HUES48 (cell line): Measurements from ENCODE around the gene ADORA2A.

Experiments
- H3K27ac ChIP-seq: one replicate; pipeline ENCODE4 v1.7.0; 2013; ENCODE audit warnings: low read depth, low read length, inconsistent platforms
- H3K27me3 ChIP-seq: 2 replicates; pipeline ENCODE4 v1.6.1; 2013; ENCODE audit warnings: mild to moderate bottlenecking, low read length; ENCODE audit not compliant: control insufficient read depth, insufficient read depth
- H3K36me3 ChIP-seq: 2 replicates; pipeline ENCODE4 v1.6.1; 2013; ENCODE audit warnings: low read length; ENCODE audit not compliant: control insufficient read depth, insufficient read depth
- H3K4me1 ChIP-seq: 2 replicates; pipeline ENCODE4 v1.6.1; 2013; ENCODE audit warnings: mild to moderate bottlenecking, low read length; ENCODE audit not compliant: control insufficient read depth, insufficient read depth
- H3K4me3 ChIP-seq: 2 replicates; pipeline ENCODE4 v1.5.1; 2013; ENCODE audit warnings: mild to moderate bottlenecking, low read depth, low read length
- H3K9ac ChIP-seq: 2 replicates; pipeline ENCODE4 v1.6.1; 2013; ENCODE audit warnings: mild to moderate bottlenecking, low read depth, low read length, moderate library complexity
- H3K9me3 ChIP-seq: 2 replicates; pipeline ENCODE4 v1.6.1; 2013; ENCODE audit warnings: low read length; ENCODE audit not compliant: control insufficient read depth, insufficient read depth

ADORA2A gene

DNA sequence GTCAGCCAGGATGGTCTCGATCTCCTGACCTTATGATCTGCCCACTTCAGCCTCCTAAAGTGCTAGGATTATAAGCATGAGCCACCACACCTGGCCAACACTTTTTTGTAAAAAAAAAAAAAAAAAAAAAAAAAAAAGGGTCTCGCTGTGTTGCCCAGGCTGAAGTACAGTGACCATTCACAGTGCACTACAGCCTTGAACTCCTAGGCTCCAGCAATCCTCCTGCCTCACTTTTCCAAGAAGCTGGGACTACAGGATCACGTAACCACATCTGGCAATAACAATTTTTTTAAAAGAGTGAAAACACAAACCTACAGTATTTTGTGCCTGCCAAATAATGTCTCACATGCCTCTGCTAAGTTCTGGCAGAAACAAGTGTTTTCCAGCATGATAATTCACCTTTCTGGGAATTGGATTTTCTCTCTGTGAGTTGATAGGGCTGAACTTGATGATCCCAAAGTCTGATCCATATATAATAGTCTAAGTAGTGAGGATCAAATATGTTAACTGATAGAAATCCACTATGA lies 30.6 kb downstream of the ADORA2A start:
- Histone ChIP-seq H3K27me3 (no peaks in the 10 kb centered on the region), H3K36me3 (no peaks in the 10 kb centered on the region), H3K9me3 (no peaks in the 10 kb centered on the region), H3K4me3 (no peak overlapping the region), H3K9ac (no peak overlapping the region), H3K4me1 (peaks cover 10% of the 10 kb centered on the region; the same call in 1 of the 2 replicates), H3K27ac (no peak overlapping the region)

DNA sequence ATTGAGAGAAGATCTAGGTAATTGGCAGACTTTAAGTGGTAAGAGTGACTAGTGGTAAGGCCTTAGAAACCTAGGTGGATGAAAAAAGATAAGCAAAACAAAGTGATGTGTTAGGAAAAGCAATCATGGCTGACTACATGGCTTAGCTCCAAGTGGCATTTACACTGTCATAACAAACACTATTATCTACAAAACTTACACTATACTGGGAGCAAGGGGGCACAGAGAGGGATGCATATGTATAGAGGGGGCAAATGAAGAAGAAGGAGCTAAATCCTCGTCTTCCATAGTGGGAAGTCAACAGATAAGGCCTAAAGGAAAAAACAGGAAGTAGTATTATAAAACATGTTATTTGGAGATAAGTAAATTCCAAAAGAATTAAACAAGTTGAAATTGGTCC lies 32.5 kb downstream of the ADORA2A start:
- H3K27ac ChIP-seq = no peak overlapping the region
- H3K4me1 ChIP-seq = peaks cover 10% of the 10 kb centered on the region; the same call in 1 of the 2 replicates

DNA sequence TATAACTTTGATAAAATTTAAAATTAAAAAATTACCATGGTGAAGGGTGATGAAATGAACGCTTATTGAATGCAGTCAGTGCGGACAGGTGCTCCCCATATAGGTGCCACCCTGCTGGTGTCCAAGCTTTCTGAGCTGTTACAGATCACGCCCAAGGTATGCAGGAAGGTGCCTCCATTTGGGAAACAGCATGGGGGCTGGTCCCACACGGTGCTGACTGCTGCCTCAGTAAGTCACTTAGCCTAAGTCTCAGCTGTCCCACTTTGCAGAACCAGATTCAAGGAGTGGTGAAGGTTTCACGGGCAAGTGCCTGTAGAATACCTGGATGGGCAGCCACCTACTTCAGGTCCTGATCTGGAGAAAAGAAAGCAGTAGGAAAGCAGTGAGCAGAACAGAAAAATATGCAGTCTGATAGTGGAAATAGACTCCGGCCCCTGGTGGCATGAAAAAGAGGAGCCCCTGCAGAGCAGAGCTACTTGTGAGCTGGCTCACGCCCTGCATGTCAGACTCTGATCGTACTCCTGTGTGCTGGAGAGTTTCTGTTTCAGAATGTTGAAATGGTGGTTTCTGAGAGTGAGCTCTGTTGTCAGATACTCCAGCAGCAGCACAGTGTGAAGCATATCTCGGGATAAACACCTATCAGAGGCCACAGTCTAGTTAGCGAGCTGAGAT lies 33.2 kb downstream of the ADORA2A start:
- no peaks in the 10 kb centered on the region for H3K9me3 ChIP-seq
- peaks cover 10% of the 10 kb centered on the region; the same call in 1 of the 2 replicates for H3K4me1 ChIP-seq
- H3K36me3 ChIP-seq = no peaks in the 10 kb centered on the region
- no peaks in the 10 kb centered on the region for H3K27me3 ChIP-seq
- no peak overlapping the region for H3K27ac ChIP-seq
- H3K4me3 ChIP-seq = no peak overlapping the region
- no peak overlapping the region for H3K9ac ChIP-seq

More for the DNA sequence above, 32.5 kb downstream of the ADORA2A start:
- Histone ChIP-seq H3K9me3 (no peaks in the 10 kb centered on the region), H3K27me3 (no peaks in the 10 kb centered on the region), H3K9ac (no peak overlapping the region), H3K4me3 (no peak overlapping the region), H3K36me3 (no peaks in the 10 kb centered on the region)

DNA sequence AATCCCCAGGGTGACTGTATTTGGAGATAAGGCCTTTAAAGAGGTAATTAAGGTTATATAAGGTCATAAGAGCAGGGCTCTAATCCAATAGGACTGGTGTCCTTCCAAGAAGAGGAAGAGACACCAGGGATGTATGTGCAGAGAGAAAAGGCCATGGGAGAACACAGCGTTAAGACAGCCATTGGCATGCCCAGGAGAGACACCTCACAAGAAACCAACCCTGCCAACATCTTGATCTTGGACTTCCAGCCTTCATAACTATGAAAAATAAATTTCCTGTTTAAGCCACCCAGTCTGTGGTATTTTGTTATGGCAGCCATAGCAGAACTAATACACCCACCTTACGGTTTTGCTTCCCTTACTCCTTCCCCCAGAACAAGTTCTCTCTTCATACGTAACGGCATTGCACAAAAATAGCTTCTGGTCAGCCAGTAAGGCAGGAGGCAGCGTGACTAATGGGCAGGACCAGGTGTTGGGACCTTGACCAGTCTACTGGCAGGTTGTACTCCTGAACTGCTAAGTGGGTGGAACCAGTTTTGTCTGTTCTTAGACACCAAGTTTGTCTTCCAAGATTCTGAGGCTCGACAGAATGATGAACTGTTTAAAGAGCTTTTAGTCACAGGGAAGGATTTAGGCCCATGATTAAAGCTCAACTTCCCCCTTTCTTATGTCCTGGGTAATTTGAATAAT lies 35.8 kb downstream of the ADORA2A start:
- Histone ChIP-seq H3K4me3 (no peak overlapping the region), H3K36me3 (no peaks in the 10 kb centered on the region), H3K9ac (no peak overlapping the region), H3K9me3 (no peaks in the 10 kb centered on the region), H3K4me1 (peaks cover 19% of the 10 kb centered on the region), H3K27me3 (no peaks in the 10 kb centered on the region), H3K27ac (no peak overlapping the region)

DNA sequence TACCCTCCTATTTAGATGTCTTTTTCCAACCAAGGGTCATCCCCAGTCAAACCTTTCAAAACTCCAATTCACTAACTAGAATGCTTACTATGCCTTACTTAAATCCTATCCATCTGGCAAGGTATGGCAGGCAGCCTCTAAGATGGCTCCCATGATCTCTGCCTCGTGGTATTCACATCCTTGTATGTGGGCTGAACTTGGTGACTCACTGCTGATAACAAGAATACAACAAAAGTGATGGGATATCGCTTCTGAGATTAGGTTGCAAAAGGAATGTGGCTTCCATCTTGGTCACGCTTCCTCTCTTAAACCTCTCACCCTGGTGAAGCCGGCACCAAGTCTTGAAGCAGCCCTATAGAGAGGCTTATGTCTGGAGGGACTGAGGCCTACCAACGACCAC lies 38.2 kb downstream of the ADORA2A start:
- Histone ChIP-seq H3K9me3 (no peaks in the 10 kb centered on the region), H3K9ac (no peak overlapping the region), H3K36me3 (no peaks in the 10 kb centered on the region), H3K4me3 (no peak overlapping the region), H3K27ac (no peak overlapping the region), H3K4me1 (peaks cover 14% of the 10 kb centered on the region), H3K27me3 (no peaks in the 10 kb centered on the region)

DNA sequence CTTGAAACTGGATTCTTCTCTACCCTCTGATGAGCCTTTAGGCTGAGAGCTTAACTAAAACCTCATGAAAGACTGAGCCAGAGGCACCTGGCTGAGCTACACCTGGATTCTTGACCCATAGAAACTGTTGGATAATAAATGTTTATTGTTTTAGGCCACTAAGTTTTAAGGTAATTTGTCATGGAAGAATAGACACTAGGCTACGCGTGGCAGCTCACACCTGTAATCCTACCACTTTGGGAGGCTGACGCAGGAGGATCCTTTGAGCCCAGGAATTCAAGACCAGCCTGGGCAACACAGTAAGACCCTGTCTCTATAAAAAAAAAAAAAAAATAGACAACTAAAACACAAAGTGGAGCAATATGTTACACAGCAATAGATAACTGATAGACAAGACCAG lies 38.6 kb downstream of the ADORA2A start:
- no peak overlapping the region for H3K4me3 ChIP-seq
- H3K9me3 ChIP-seq = no peaks in the 10 kb centered on the region
- no peak overlapping the region for H3K27ac ChIP-seq
- H3K4me1 ChIP-seq = peaks cover 10% of the 10 kb centered on the region
- H3K27me3 ChIP-seq = no peaks in the 10 kb centered on the region
- no peaks in the 10 kb centered on the region for H3K36me3 ChIP-seq
- H3K9ac ChIP-seq = no peak overlapping the region

DNA sequence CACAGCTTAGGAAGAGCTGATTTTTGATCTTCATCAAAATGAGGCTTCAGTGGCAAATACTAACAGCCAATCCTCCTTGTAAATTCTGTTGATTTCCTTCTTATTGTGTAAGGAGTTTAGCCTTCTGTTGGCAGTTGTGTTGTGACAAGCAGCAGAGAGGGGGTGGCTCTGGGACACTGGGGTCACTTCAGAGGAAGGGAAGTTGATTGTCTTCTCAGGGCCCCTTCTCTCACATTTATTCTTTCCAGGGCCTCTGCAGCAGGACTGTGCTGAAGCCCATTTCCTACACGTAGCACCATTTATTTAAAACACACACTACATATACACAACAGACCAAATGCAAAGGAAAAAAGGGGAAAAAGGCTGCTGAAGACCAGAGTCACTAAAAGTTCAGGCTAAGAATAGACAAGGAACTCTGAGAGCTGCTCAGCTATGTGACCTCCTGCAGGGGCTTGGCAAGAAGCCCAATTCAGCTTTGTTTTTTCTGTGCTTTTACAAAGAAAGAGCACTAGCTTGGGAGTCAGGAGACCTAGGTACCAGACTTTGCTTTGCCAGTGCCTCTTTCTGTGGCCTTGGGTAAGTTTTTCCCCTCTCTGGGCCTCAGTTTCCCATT lies 39.4 kb downstream of the ADORA2A start:
- H3K4me3 ChIP-seq = no peak overlapping the region
- no peaks in the 10 kb centered on the region for H3K36me3 ChIP-seq
- no peak overlapping the region for H3K9ac ChIP-seq
- no peaks in the 10 kb centered on the region for H3K27me3 ChIP-seq
- H3K27ac ChIP-seq = peak overlapping the region; percentile 21
- no peaks in the 10 kb centered on the region for H3K9me3 ChIP-seq
- peaks cover 8% of the 10 kb centered on the region for H3K4me1 ChIP-seq

DNA sequence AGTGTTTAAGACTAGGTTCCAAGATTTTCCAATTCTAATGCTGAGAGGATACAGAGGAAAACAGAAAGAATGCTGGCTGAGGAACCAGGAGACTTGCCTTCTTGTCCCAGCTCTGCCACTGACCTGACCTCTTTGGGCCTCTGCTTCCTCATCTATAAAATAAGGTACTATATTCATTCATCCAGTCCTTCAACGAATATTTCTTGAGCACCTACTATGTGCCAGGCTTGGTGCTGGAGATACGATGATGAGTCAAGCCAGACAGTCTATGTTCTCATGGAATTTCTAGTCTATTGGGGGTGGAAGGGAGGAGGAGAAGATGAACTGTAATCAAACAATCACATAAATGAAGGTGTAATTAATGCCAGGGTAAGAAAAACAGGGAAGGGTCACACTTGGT lies 39.9 kb downstream of the ADORA2A start:
- H3K9me3 ChIP-seq = no peaks in the 10 kb centered on the region
- peak overlapping the region; percentile 21 for H3K27ac ChIP-seq
- H3K27me3 ChIP-seq = no peaks in the 10 kb centered on the region
- H3K9ac ChIP-seq = no peak overlapping the region
- H3K4me1 ChIP-seq = peaks cover 8% of the 10 kb centered on the region
- H3K36me3 ChIP-seq = no peaks in the 10 kb centered on the region
- H3K4me3 ChIP-seq = no peak overlapping the region

DNA sequence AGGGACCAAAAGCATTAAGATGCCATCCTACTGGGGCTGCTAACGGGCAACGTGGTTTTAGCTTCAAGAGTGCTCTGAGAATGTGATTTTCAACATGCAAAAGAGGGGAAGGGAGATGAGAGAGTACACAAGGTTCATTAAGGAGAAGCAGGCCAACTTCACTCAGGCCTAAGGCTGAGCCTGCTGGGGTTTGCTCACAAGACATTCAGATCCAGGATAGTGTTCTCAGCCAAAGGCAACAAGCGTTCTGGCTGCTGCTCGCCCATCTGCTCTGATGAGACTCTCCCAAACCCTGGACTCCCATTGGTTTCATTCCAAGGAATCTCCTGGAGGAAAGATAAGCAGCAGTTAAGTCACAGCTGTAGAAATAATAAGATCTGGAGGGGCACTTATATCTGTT lies 44.2 kb downstream of the ADORA2A start:
- Histone ChIP-seq H3K9ac (no peak overlapping the region), H3K36me3 (no peaks in the 10 kb centered on the region), H3K4me1 (peaks cover 7% of the 10 kb centered on the region), H3K9me3 (no peaks in the 10 kb centered on the region), H3K27ac (no peak overlapping the region), H3K27me3 (no peaks in the 10 kb centered on the region), H3K4me3 (no peak overlapping the region)

DNA sequence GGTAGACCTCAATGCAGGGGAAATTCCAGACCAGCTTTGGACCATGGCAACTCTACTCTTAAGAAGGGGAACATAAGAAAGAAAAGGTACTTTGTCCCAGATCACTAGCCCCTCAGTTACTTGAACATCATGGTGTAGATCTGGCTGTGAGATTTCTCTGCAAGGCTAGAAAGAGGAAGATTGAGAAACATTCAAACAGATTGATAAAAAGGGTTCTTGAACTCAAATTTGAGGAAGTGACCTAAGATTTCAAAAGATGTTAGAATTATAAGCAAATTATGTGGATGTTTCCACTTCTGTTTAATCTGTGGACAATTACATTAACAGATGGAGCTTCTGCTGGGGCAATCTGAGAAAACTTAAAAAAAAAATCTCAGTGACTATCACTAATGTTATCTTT lies 45.9 kb downstream of the ADORA2A start:
- H3K27me3 ChIP-seq = no peaks in the 10 kb centered on the region
- no peak overlapping the region for H3K4me3 ChIP-seq
- H3K4me1 ChIP-seq = no peaks in the 10 kb centered on the region
- H3K9me3 ChIP-seq = no peaks in the 10 kb centered on the region
- no peak overlapping the region for H3K9ac ChIP-seq
- no peaks in the 10 kb centered on the region for H3K36me3 ChIP-seq
- H3K27ac ChIP-seq = no peak overlapping the region

DNA sequence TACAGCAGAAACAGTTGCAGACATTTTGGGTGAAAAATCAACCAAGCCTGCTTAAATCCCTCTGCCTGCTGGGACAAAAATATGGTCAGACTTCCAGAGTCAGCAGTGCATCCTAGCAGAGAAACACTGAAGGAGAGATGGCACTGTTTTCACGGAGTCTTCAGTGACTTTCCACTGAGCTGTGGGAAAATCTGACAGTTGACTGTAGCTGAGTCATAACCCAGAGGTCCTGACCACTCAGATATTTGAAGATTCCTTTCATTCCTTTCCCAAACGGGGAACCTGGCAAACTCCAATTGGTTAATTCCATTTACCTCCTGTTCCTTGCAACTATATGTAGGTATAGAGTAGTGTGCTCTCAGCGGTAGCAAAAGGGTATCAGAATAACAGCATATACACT lies 46.8 kb downstream of the ADORA2A start:
- Histone ChIP-seq H3K27me3 (no peaks in the 10 kb centered on the region), H3K9me3 (no peaks in the 10 kb centered on the region), H3K27ac (no peak overlapping the region), H3K36me3 (no peaks in the 10 kb centered on the region), H3K4me1 (no peaks in the 10 kb centered on the region), H3K9ac (no peak overlapping the region), H3K4me3 (no peak overlapping the region)
